Neuronal stem cell (in vitro differentiated cells): ENCODE data around the gene VGLL4.

Source experiments
- DNase-seq: peaks from one replicate; pipeline ENCODE4 v3.0.0-alpha.2; 2013; ENCODE audit warnings: low spot score
- H2AFZ ChIP-seq: one replicate; pipeline ENCODE4 v1.6.1; 2013; ENCODE audit warnings: mild to moderate bottlenecking, low read length, inconsistent platforms
- H2AK5ac ChIP-seq: 2 replicates; pipeline ENCODE4 v1.6.1; 2013; ENCODE audit warnings: low read depth, mild to moderate bottlenecking, inconsistent platforms, low read length, moderate library complexity, mixed read lengths
- H2BK120ac ChIP-seq: 2 replicates; pipeline ENCODE4 v1.6.1; 2013; ENCODE audit warnings: low read depth, mild to moderate bottlenecking, inconsistent platforms, low read length, moderate library complexity, mixed read lengths
- H2BK12ac ChIP-seq: one replicate; pipeline ENCODE4 v1.6.1; 2013; ENCODE audit warnings: low read length, inconsistent platforms
- H2BK15ac ChIP-seq: 2 replicates; pipeline ENCODE4 v1.6.1; 2013; ENCODE audit warnings: mild to moderate bottlenecking, low read length, inconsistent platforms, mixed read lengths
- H2BK5ac ChIP-seq: one replicate; pipeline ENCODE4 v1.6.1; 2013; ENCODE audit warnings: inconsistent platforms, mild to moderate bottlenecking, low read length, moderate library complexity
- H3K14ac ChIP-seq: one replicate; pipeline ENCODE4 v1.6.1; 2013; ENCODE audit warnings: low read length, inconsistent platforms
- H3K18ac ChIP-seq: 2 replicates; pipeline ENCODE4 v1.6.1; 2013; ENCODE audit warnings: low read length, inconsistent platforms
- H3K23ac ChIP-seq: 2 replicates; pipeline ENCODE4 v1.6.1; 2013; ENCODE audit warnings: low read depth, mild to moderate bottlenecking, mixed read lengths, low read length, inconsistent platforms; ENCODE audit not compliant: poor library complexity
- H3K27ac ChIP-seq: replicated peaks from 3 replicates; pipeline ENCODE4 v1.5.1; 2013; ENCODE audit warnings: low read length, inconsistent platforms
- H3K27me3 ChIP-seq, 3 experiments: 2 replicates each; pipeline ENCODE4 v1.6.1; 2013; ENCODE audit warnings: low read length in 3 of 3, mild to moderate bottlenecking in 2 of 3, inconsistent platforms in 1 of 3, low read depth in 1 of 3, mixed read lengths in 1 of 3, moderate library complexity in 1 of 3; ENCODE audit not compliant: control insufficient read depth in 3 of 3, insufficient read depth in 3 of 3
- H3K36me3 ChIP-seq, 2 donors: replicated peaks in 1 of 2; 2 replicates each; pipeline ENCODE4 v1.6.1; 2013; ENCODE audit warnings: low read length in 2 of 2; ENCODE audit not compliant: control insufficient read depth in 2 of 2, insufficient read depth in 2 of 2
- H3K4ac ChIP-seq: 2 replicates; pipeline ENCODE4 v1.6.1; 2013; ENCODE audit warnings: inconsistent platforms, mild to moderate bottlenecking, low read length, moderate library complexity
- H3K4me1 ChIP-seq, 2 donors: 1 replicate in 1 of 2; 2 replicates in 1 of 2; pipeline ENCODE4 v1.6.1; 2013; ENCODE audit warnings: low read length in 2 of 2, low read depth in 1 of 2; ENCODE audit not compliant: control insufficient read depth in 2 of 2, insufficient read depth in 1 of 2
- H3K4me2 ChIP-seq: one replicate; pipeline ENCODE4 v1.6.1; 2013; ENCODE audit warnings: mild to moderate bottlenecking, low read length, inconsistent platforms; ENCODE audit not compliant: insufficient read depth, poor library complexity, severe bottlenecking
- H3K4me3 ChIP-seq, 2 donors: 2 replicates each; pipeline ENCODE4 v1.5.1; 2013; ENCODE audit warnings: low read length in 2 of 2, mild to moderate bottlenecking in 2 of 2, inconsistent platforms in 1 of 2, moderate library complexity in 1 of 2
- H3K79me1 ChIP-seq: one replicate; pipeline ENCODE4 v1.6.1; 2013; ENCODE audit warnings: low read depth, mild to moderate bottlenecking, inconsistent platforms, low read length, moderate library complexity
- H3K9ac ChIP-seq: one replicate; pipeline ENCODE4 v1.6.1; 2013; ENCODE audit warnings: mild to moderate bottlenecking, low read depth, low read length, inconsistent platforms; ENCODE audit not compliant: poor library complexity
- H3K9me3 ChIP-seq, 2 donors: replicated peaks in 1 of 2; 2 replicates each; pipeline versions ENCODE3 to v1.6.1; 2013; ENCODE audit warnings: low read length in 2 of 2, mild to moderate bottlenecking in 2 of 2, inconsistent platforms in 1 of 2, low read depth in 1 of 2, mixed read lengths in 1 of 2, moderate library complexity in 1 of 2; ENCODE audit not compliant: control insufficient read depth in 2 of 2, insufficient read depth in 1 of 2
- H4K8ac ChIP-seq: one replicate; pipeline ENCODE4 v1.6.1; 2013; ENCODE audit warnings: low read depth, mild to moderate bottlenecking, inconsistent platforms, low read length, moderate library complexity
- H4K91ac ChIP-seq: one replicate; pipeline ENCODE4 v1.6.1; 2013; ENCODE audit warnings: low read length, low read depth, mild to moderate bottlenecking, inconsistent platforms; ENCODE audit not compliant: poor library complexity
- WGBS, 2 donors: extraction: QIAGEN DNeasy Blood & Tissue Kit; methylation state at CpG; one replicate each; pipeline ENCODE4 v1.1.7; 2013; ENCODE audit warnings: missing lambda C conversion rate in 2 of 2, mixed read lengths in 1 of 2; ENCODE audit not compliant: insufficient read length in 2 of 2, insufficient replicate concordance in 1 of 2; ENCODE audit errors: extremely low coverage in 2 of 2; 5-methylcytosine and 5-hydroxymethylcytosine counted together

VGLL4 gene

DNA sequence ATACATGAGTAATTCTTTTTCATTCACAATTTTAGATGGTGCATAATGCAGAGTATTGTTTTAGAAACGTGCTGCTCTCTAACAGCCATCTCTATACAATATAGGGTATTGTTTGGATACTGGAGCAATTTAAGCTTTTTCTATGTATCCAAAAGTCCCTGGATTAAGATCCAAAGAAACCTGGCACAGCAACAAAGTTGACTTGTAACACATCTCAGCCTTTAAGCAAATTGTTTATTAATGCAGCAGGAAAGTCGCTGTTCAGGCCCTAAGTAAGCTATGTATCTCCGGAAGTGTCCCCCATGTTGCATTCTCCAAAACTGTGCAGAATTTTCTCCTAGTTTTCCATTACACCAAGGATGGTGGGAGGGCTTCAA is 7.3 kb downstream of the VGLL4 start:
- Histone ChIP-seq H2BK12ac (no peak overlapping the region), H3K18ac (no peak overlapping the region), H3K9ac (no peak overlapping the region), H3K4ac (no peak overlapping the region), H3K27ac (no peak overlapping the region), H2BK5ac (no peak overlapping the region), H3K4me3 (no peak overlapping the region), H3K36me3 (peaks cover 0 to 32% of the 10 kb centered on the region in 2 donors), H3K27me3 (no peaks in the 10 kb centered on the region), H3K23ac (no peak overlapping the region), H3K14ac (no peak overlapping the region), H2BK120ac (no peak overlapping the region), H3K79me1 (peaks cover 7% of the 10 kb centered on the region), H4K91ac (no peak overlapping the region), H3K4me1 (peaks cover 18 to 42% of the 10 kb centered on the region in 2 donors), H3K4me2 (no peak overlapping the region), H2BK15ac (no peak overlapping the region), H2AFZ (no peak overlapping the region), H4K8ac (no peak overlapping the region), H3K9me3 (no peaks in the 10 kb centered on the region), H2AK5ac (no peak overlapping the region)
- no peak for DNase-seq
- no CpG with 5 or more reads among the region's 3 CpGs for WGBS, 2 donors

- H2BK5ac ChIP-seq: no peak overlapping the region
- no peak overlapping the region for H3K27ac ChIP-seq
- H3K36me3 ChIP-seq: peaks cover 0 to 35% of the 10 kb centered on the region in 2 donors
- no peak for DNase-seq
- H3K4me1 ChIP-seq: peaks cover 18 to 39% of the 10 kb centered on the region in 2 donors
- H3K23ac ChIP-seq: no peak overlapping the region
- no CpG with 5 or more reads among the region's 7 CpGs for WGBS, 2 donors
- H2AFZ ChIP-seq: no peak overlapping the region
- H3K79me1 ChIP-seq: peaks cover 7% of the 10 kb centered on the region
- H3K4ac ChIP-seq: no peak overlapping the region
- H2AK5ac ChIP-seq: no peak overlapping the region
- H3K27me3 ChIP-seq: no peaks in the 10 kb centered on the region
- H4K8ac ChIP-seq: no peak overlapping the region
- no peak overlapping the region for H4K91ac ChIP-seq
- peaks cover 0 to 1% of the 10 kb centered on the region in 2 donors for H3K9me3 ChIP-seq
- H2BK120ac ChIP-seq: no peak overlapping the region
- no peak overlapping the region for H2BK12ac ChIP-seq
- no peak overlapping the region for H3K4me2 ChIP-seq
- no peak overlapping the region for H3K14ac ChIP-seq
- no peak overlapping the region for H3K9ac ChIP-seq
- no peak overlapping the region for H2BK15ac ChIP-seq
- H3K4me3 ChIP-seq: no peak overlapping the region
- H3K18ac ChIP-seq: no peak overlapping the region
These were observed 7.9 kb downstream of the VGLL4 start for GRCh38 chr3:11635680-11636393.

DNA sequence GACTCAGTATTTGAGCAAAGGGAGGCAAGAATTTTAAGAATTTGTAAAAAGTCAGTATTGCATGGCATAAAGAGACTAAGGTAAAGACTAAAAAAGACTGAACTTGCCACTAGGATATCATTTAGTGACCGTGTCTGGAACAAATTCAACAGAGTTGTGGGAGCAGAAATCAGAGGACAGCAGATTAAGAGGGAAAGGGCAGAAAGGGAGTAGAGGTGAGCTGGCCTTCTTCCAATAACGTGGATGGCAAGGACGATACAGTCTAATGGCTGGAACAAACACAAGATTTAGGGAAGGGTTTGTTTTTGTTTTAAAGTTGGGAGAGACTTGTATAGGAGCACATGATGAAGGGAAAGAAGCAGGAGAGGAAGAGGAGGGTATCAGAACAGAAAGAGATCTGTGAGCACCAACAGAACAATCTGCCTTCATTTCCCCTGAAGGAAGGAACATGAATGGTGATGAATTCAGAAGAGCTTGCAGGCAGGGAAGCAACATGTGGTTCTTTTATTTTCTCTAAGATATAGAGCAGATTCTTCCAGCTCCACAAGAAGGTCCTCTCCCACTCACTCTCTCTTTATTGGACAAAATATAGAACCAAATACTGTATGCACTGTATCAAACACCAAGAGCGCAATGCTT is 8.6 kb downstream of the VGLL4 start:
- Histone ChIP-seq H3K9ac (no peak overlapping the region), H3K79me1 (peaks cover 7% of the 10 kb centered on the region), H3K14ac (no peak overlapping the region), H4K91ac (no peak overlapping the region), H2BK12ac (no peak overlapping the region), H4K8ac (no peak overlapping the region), H2AK5ac (no peak overlapping the region), H3K4ac (no peak overlapping the region), H3K27ac (no peak overlapping the region), H3K27me3 (no peaks in the 10 kb centered on the region), H3K4me2 (no peak overlapping the region), H3K18ac (no peak overlapping the region), H3K4me3 (no peak overlapping the region), H2BK5ac (no peak overlapping the region), H3K23ac (no peak overlapping the region), H3K9me3 (peaks cover 0 to 4% of the 10 kb centered on the region in 2 donors), H2BK120ac (no peak overlapping the region), H3K36me3 (peaks cover 0 to 30% of the 10 kb centered on the region in 2 donors), H3K4me1 (peaks cover 14 to 33% of the 10 kb centered on the region in 2 donors), H2BK15ac (no peak overlapping the region), H2AFZ (no peak overlapping the region)
- WGBS, 2 donors: no CpG with 5 or more reads among the region's 4 CpGs
- no peak for DNase-seq

- H3K4me3 ChIP-seq: no peak overlapping the region
- H3K4me1 ChIP-seq: peaks cover 12 to 27% of the 10 kb centered on the region in 2 donors
- H3K27me3 ChIP-seq: no peaks in the 10 kb centered on the region
- H2BK120ac ChIP-seq: no peak overlapping the region
- no peak overlapping the region for H3K14ac ChIP-seq
- no peak overlapping the region for H2AK5ac ChIP-seq
- H3K79me1 ChIP-seq: peaks cover 8% of the 10 kb centered on the region
- peaks cover 0 to 11% of the 10 kb centered on the region in 2 donors for H3K9me3 ChIP-seq
- no peak overlapping the region for H4K91ac ChIP-seq
- H3K23ac ChIP-seq: no peak overlapping the region
- no CpG with 5 or more reads among the region's 11 CpGs for WGBS, 2 donors
- no peak for DNase-seq
- no peak overlapping the region for H2BK15ac ChIP-seq
- no peak overlapping the region for H3K27ac ChIP-seq
- H3K18ac ChIP-seq: no peak overlapping the region
- no peak overlapping the region for H2AFZ ChIP-seq
- H3K4me2 ChIP-seq: no peak overlapping the region
- H3K4ac ChIP-seq: no peak overlapping the region
- peaks cover 0 to 22% of the 10 kb centered on the region in 2 donors for H3K36me3 ChIP-seq
- H3K9ac ChIP-seq: no peak overlapping the region
- no peak overlapping the region for H2BK12ac ChIP-seq
- H2BK5ac ChIP-seq: no peak overlapping the region
- H4K8ac ChIP-seq: no peak overlapping the region
These were observed 9.6 kb downstream of the VGLL4 start for GRCh38 chr3:11634081-11634635.
